CD14-positive monocyte (primary cell): Measurements from ENCODE around the gene PLA2G4F. TPM values are rescaled to one million over a fixed set of nuclear protein-coding genes. Genes with fewer than 3 reads are reported as not detected.

Experiments
- DNase-seq, 3 donors: peaks; one replicate each; pipeline ENCODE4 v3.0.0-alpha.2; 2011 to 2022
- H2AFZ ChIP-seq: 2 replicates; pipeline ENCODE4 v1.6.0; 2012; ENCODE audit warnings: mild to moderate bottlenecking, low read depth, low read length, inconsistent platforms; ENCODE audit not compliant: insufficient read depth, poor library complexity, severe bottlenecking
- H3K27ac ChIP-seq, 2 donors: 1 replicate in 1 of 2; 2 replicates in 1 of 2; pipeline ENCODE4 v1.5.1; 2012 to 2013; ENCODE audit warnings: low read length in 2 of 2, control low read depth in 1 of 2, inconsistent platforms in 1 of 2, low read depth in 1 of 2, mild to moderate bottlenecking in 1 of 2
- H3K27me3 ChIP-seq, 2 donors: one replicate each; pipeline versions ENCODE4 v1.6.0 to v1.6.1; 2011 to 2013; ENCODE audit warnings: low read length in 2 of 2; ENCODE audit not compliant: control insufficient read depth in 2 of 2, insufficient read depth in 2 of 2
- H3K36me3 ChIP-seq, 2 donors: replicated peaks in 1 of 2; 1 replicate in 1 of 2; 2 replicates in 1 of 2; pipeline versions ENCODE4 v1.5.1 to v1.6.1; 2012 to 2013; ENCODE audit warnings: low read length in 2 of 2, control low read depth in 1 of 2, inconsistent platforms in 1 of 2, mild to moderate bottlenecking in 1 of 2; ENCODE audit not compliant: insufficient read depth in 2 of 2, control insufficient read depth in 1 of 2
- H3K4me1 ChIP-seq, 2 donors: 1 replicate in 1 of 2; 2 replicates in 1 of 2; pipeline versions ENCODE4 v1.5.1 to v1.6.1; 2012 to 2013; ENCODE audit warnings: low read length in 2 of 2, control low read depth in 1 of 2, inconsistent platforms in 1 of 2, mild to moderate bottlenecking in 1 of 2, moderate library complexity in 1 of 2; ENCODE audit not compliant: insufficient read depth in 2 of 2, control insufficient read depth in 1 of 2
- H3K4me2 ChIP-seq: replicated peaks from 2 replicates; pipeline ENCODE3; 2012; ENCODE audit warnings: low read length, moderate library complexity, mild to moderate bottlenecking; ENCODE audit not compliant: poor library complexity, severe bottlenecking; ENCODE audit errors: extremely low read depth
- H3K4me3 ChIP-seq, 3 experiments: fragments of 200-600 bp in 1 of 3; sonication (generic) in 1 of 3; replicated peaks in 1 of 3; 1 replicate in 2 of 3; 2 replicates in 1 of 3; pipeline ENCODE4 v1.5.1; 2011 to 2013; ENCODE audit warnings: low read length in 3 of 3, mild to moderate bottlenecking in 3 of 3, control low read depth in 2 of 3, low read depth in 2 of 3, inconsistent platforms in 1 of 3, moderate library complexity in 1 of 3
- H3K79me2 ChIP-seq: 2 replicates; pipeline ENCODE4 v1.6.0; 2012; ENCODE audit warnings: mild to moderate bottlenecking, control low read depth, inconsistent platforms, low read length, moderate library complexity; ENCODE audit not compliant: insufficient read depth
- H3K9ac ChIP-seq: 2 replicates; pipeline ENCODE4 v1.6.0; 2017; ENCODE audit warnings: low read length, mild to moderate bottlenecking; ENCODE audit not compliant: insufficient read depth, poor library complexity, severe bottlenecking
- H3K9me3 ChIP-seq, 2 donors: replicated peaks in 1 of 2; 1 replicate in 1 of 2; 2 replicates in 1 of 2; pipeline versions ENCODE4 v1.5.1 to v1.6.1; 2012 to 2013; ENCODE audit warnings: low read length in 2 of 2, control low read depth in 1 of 2; ENCODE audit not compliant: control insufficient read depth in 1 of 2, insufficient read depth in 1 of 2
- H4K20me1 ChIP-seq: 2 replicates; pipeline ENCODE4 v1.6.0; 2012; ENCODE audit warnings: mild to moderate bottlenecking, low read length, control low read depth, moderate library complexity; ENCODE audit not compliant: insufficient read depth
- H3K27ac Mint-ChIP-seq, 7 donors: one replicate each; pipeline ENCODE4 v1.8.0; 2020; ENCODE audit warnings: mild to moderate bottlenecking in 7 of 7, mixed read lengths in 7 of 7, moderate library complexity in 6 of 7, inconsistent platforms in 2 of 7
- H3K27me3 Mint-ChIP-seq, 3 donors: one replicate each; pipeline ENCODE4 v1.8.0; 2021 to 2022; ENCODE audit warnings: low read depth in 3 of 3, mild to moderate bottlenecking in 3 of 3, mixed read lengths in 3 of 3, moderate library complexity in 3 of 3, inconsistent platforms in 1 of 3
- H3K36me3 Mint-ChIP-seq, 2 donors: one replicate each; pipeline ENCODE4 v1.8.0; 2020; ENCODE audit warnings: mixed read lengths in 2 of 2, inconsistent platforms in 1 of 2, mild to moderate bottlenecking in 1 of 2
- H3K4me1 Mint-ChIP-seq: one replicate; pipeline ENCODE4 v1.8.0; 2020; ENCODE audit warnings: mild to moderate bottlenecking, mixed read lengths
- H3K4me3 Mint-ChIP-seq, 2 donors: one replicate each; pipeline ENCODE4 v1.8.0; 2020; ENCODE audit warnings: mild to moderate bottlenecking in 2 of 2, mixed read lengths in 2 of 2, moderate library complexity in 1 of 2
- H3K9me3 Mint-ChIP-seq, 7 donors: one replicate each; pipeline ENCODE4 v1.8.0; 2020 to 2022; ENCODE audit warnings: mixed read lengths in 7 of 7, mild to moderate bottlenecking in 6 of 7, moderate library complexity in 6 of 7, inconsistent platforms in 2 of 7
- CTCF ChIP-seq: fragments of 200-600 bp; IDR thresholded peaks from one replicate; pipeline ENCODE4 v1.8.0; 2022; ENCODE audit warnings: antibody characterized with exemption, mild to moderate bottlenecking
- WGBS: methylation state at CpG from one replicate; pipeline ENCODE4 v1.1.5; 2013; ENCODE audit warnings: missing lambda C conversion rate; ENCODE audit not compliant: insufficient coverage; 5-methylcytosine and 5-hydroxymethylcytosine counted together
- intact Hi-C, 2 donors: fragments of 100-400 bp; cut with micrococcal nuclease; formaldehyde crosslinking; loops; one replicate each; pipeline versions ENCODE4 v1.15.0 to v1.15.1; 2023
- polyA plus RNA-seq, 3 donors: library from polyadenylated mRNA; depleted of rRNA in 1 of 3; unstranded in 2 of 3; stranded (reverse) in 1 of 3; fragments of 300-500 nt in 2 of 3; fragments of >200 nt in 1 of 3; fragmentation: Illumina TruSeq in 2 of 3; gene quantifications; 1 replicate in 2 of 3; 2 replicates in 1 of 3; pipeline ENCODE4 v1.2.3, GENCODE V29; 2012 to 2021

The PLA2G4F gene
- polyA plus RNA-seq, 3 donors: not detected

GRCh38 chr15:42182328-42182886, 26.0 kb upstream of the PLA2G4F start:
- no peak overlapping the region for H3K4me3 ChIP-seq
- H3K4me1 Mint-ChIP-seq: peaks cover 25% of the 10 kb centered on the region
- H3K4me1 ChIP-seq: peaks cover 25 to 31% of the 10 kb centered on the region in 2 donors
- no peak overlapping the region for H2AFZ ChIP-seq
- no peaks in the 10 kb centered on the region for H3K27me3 Mint-ChIP-seq
- no peaks in the 10 kb centered on the region for H3K79me2 ChIP-seq
- WGBS: 84% methylated on average over 5 of the region's 6 CpGs
- no peaks in the 10 kb centered on the region for H3K27me3 ChIP-seq
- H4K20me1 ChIP-seq: peaks cover 6% of the 10 kb centered on the region
- peak overlapping the region; percentile 20 for H3K4me2 ChIP-seq
- peak; percentile 17 to 66 (median 53) for DNase-seq
- peak overlapping the region in 1 of 2 donors; percentile 77 for H3K27ac ChIP-seq
- no peaks in the 10 kb centered on the region for H3K9me3 ChIP-seq
- peak overlapping the region; percentile 20 to 56 for H3K4me3 Mint-ChIP-seq
- peaks cover 63 to 88% of the 10 kb centered on the region in 2 donors for H3K36me3 ChIP-seq
- no peaks in the 10 kb centered on the region for H3K9me3 Mint-ChIP-seq
- H3K9ac ChIP-seq: no peak overlapping the region
- H3K27ac Mint-ChIP-seq: peak overlapping the region; percentile 48 to 95 (median 91)
- peaks cover 73 to 86% of the 10 kb centered on the region in 2 donors for H3K36me3 Mint-ChIP-seq
- TF ChIP-seq CTCF: no peak
- intact Hi-C loops: loop anchor here in 1 of 2 donors (2.0 kb wide), 1 partner anchor 26 kb away; the partner anchor contains the start of gene VPS39

- Histone ChIP-seq H3K9ac (no peak overlapping the region), H3K4me1 (peaks cover 9 to 11% of the 10 kb centered on the region in 2 donors), H3K9me3 (no peaks in the 10 kb centered on the region), H2AFZ (no peak overlapping the region), H3K4me2 (no peak overlapping the region), H4K20me1 (peaks cover 6% of the 10 kb centered on the region), H3K27me3 (no peaks in the 10 kb centered on the region), H3K27ac (no peak overlapping the region), H3K4me3 (no peak overlapping the region), H3K79me2 (no peaks in the 10 kb centered on the region), H3K36me3 (peaks cover 77 to 97% of the 10 kb centered on the region in 2 donors)
- no peak overlapping the region for H3K4me3 Mint-ChIP-seq
- no peak for DNase-seq
- no peaks in the 10 kb centered on the region for H3K9me3 Mint-ChIP-seq
- no peaks in the 10 kb centered on the region for H3K27me3 Mint-ChIP-seq
- peaks cover 80 to 93% of the 10 kb centered on the region in 2 donors for H3K36me3 Mint-ChIP-seq
- 100% methylated on average over 1 of the region's 2 CpGs for WGBS
- no peak for TF ChIP-seq CTCF
- peaks cover 9% of the 10 kb centered on the region for H3K4me1 Mint-ChIP-seq
- intact Hi-C loops: no loop called here
- peak overlapping the region in 1 of 7 donors; percentile 57 for H3K27ac Mint-ChIP-seq
These were observed 21.6 kb upstream of the PLA2G4F start for GRCh38 chr15:42178056-42178455.
